Umbilical cord (tissue), 2 donors: ENCODE measurements around the gene CBFA2T2. TPM values are rescaled to one million over a fixed set of nuclear protein-coding genes. Genes with fewer than 3 reads are reported as not detected.

Experiments
- DNase-seq: peaks from one replicate; pipeline ENCODE4 v3.0.0-alpha.2; 2015; ENCODE audit warnings: low spot score
- total RNA-seq: library from RNA; depleted of rRNA; stranded (reverse); fragments of >200 nt; gene quantifications from one replicate; pipeline ENCODE4 v1.2.3, GENCODE V29; 2014; ENCODE audit warnings: low replicate concordance; ENCODE audit not compliant: insufficient read depth

CBFA2T2 gene
- total RNA-seq, 1 donor from 2014 or later, result 8.2 TPM

DNA sequence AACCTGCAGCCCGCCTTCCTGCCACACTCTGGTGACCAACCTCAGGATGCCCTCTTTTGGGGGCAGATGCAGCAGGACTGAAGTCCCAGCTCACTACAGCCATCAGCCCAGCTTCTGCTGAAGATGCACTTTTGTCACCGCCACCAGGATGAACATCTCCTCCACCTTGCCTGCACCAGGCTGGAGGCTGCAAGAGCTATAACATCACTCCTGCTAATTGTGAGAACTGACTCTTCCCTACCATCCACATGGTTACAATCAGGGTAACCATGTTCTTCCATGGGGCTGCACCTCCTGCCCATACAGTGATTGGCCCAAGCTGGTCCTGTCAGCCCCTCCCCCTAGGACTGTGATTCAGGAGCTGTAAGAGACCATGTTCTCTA lies 174.9 kb downstream of the CBFA2T2 start:
- no peak for DNase-seq

- DNase-seq, result peak; percentile 99
Measured at GRCh38 chr20:33666293-33667244, 176.7 kb downstream of the CBFA2T2 start, which contains the start of gene ACTL10. Gene ACTL10 (plus strand): TSS chr20:33666943. CDS start chr20:33667498, 555 bp downstream.

GRCh38 chr20:33667245-33667675 lies 177.4 kb downstream of the CBFA2T2 start:
- DNase-seq, result no peak

DNA sequence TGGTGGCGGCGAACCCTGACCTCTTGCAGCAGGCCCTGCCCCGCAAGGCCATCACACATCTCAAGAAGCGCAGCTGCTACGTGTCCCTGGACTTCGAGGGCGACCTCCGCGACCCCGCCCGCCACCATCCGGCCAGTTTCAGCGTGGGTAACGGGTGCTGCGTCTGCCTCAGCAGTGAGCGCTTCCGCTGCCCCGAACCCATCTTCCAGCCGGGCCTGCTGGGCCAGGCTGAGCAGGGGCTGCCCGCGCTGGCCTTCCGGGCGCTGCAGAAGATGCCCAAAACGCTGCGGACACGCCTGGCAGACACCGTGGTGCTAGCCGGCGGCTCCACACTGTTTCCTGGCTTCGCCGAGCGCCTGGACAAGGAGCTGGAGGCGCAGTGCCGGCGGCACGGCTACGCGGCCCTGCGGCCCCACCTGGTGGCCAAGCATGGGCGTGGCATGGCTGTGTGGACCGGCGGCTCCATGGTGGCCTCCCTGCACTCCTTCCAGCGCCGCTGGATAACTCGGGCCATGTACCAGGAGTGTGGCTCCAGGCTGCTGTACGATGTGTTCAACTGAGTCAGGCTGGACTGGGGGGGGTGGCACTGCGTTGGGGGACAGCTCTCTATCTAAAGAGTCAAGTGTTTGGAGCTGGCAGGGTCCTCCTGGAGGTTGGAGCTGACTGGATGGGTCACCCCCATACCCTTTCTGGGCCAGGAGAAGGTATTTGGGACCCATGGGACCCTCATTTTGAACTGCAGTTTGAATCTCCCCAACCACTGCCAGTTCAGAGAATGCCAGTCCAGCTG lies 178.0 kb downstream of the CBFA2T2 start:
- peak; percentile 65 for DNase-seq

DNA sequence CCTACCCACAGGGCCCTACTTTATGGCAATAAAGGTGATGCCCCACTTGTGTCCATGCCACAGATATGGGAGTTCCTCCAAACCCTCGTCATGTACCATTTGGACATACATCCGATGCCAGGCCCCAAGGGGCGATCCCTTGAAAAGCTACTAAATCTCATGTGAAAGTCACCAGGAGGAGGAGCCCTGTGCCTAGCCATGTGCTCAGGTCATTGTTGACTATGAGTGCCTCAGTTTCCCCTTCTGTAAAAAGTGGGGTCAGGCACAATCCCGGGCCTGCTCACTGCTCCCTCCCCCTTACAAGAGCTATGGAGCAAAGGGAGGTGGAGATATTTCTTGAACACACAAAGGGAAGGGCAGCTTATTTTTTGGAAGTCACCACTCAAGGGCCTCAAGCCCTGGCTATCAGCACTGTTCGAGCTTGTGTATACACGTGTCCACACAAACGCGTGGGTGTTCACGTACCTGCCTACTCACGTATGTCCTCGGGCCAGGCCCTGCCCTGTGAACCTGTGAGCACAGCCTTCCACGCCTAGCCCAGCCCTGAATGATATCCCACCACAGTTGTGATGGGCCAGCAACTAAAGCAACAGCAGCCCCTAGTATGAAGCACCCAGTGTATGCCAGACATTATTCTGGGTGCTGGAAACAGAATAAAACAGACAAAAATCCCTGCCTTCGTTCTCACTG lies 178.7 kb downstream of the CBFA2T2 start:
- no peak for DNase-seq

GRCh38 chr20:33669224-33669623 lies 179.3 kb downstream of the CBFA2T2 start:
- DNase-seq, result no peak

DNA sequence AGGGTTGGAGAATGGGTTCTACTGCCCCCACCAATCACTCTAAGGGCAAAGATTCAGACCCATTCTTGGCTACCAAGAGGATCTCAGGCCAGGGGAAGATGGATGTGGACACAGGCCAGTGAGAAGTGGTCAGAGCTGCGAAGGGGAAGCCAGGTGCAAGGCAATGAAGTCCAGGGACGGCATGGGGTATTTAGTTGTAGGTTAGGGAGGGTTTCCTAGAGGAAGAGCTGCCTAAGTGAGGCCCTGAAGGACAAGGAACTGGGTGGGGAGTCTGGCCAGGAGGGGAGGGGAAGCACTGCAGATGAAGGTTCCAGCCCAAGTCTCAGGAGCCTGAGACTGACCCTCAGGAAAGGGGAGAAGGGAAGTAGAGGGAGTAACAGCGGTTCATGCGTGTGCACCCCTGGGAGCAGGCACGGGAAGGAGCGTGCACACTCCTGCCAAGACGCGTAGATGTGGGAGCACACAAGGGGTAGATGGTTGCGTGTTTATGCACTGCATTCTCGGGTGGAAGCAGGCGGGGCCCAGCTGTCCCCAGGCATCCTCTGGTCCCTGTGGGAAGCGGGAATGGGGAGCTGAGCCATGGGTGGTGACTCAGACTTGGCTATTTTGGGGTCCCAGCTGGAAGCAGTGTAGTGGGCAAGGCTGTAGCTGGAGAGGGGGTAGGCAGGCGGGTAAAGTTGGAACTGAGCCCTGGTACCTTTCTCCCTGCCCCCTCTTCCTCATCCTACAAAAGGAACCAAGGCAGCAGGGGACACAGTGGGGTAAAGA lies 180.2 kb downstream of the CBFA2T2 start:
- DNase-seq, result no peak

DNA sequence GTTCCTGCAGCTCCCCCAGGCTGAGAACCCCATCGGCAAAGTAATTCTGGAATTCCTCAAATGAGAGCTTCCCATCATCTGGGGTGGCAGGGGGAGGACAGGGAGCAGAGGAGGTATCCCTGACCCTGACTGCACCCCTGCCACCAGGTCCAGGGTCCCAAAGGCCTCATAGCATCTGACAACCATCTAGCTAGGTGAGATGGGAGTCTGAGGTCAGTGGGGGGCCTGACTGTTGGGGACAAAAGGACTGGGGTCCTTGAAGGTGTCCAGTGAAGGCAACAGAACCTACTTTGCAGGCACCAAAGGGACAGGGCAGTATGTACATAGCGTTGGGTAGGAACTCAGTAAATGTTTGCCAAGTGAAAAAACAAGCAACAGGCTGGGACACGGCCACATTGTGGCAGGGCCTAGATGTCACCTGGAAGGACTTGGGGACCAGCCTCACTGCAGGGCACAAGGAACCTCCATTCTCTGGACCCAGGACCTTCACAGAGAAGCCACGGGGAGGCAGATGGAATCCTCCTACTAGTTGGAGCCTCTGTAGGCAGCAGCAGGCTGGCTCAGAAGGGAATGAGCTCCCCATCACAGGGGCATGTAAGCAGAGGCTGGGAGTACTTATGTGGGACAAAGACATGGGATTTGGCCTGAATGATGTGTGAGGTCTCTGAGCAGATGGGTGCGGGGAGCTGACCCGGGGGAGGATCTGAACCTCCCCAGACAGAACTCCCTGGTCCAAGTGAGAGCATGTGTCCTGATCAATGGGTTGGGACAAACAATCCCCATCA lies 181.0 kb downstream of the CBFA2T2 start:
- DNase-seq, result no peak

GRCh38 chr20:33671573-33672288 lies 181.8 kb downstream of the CBFA2T2 start:
- DNase-seq, result no peak

DNA sequence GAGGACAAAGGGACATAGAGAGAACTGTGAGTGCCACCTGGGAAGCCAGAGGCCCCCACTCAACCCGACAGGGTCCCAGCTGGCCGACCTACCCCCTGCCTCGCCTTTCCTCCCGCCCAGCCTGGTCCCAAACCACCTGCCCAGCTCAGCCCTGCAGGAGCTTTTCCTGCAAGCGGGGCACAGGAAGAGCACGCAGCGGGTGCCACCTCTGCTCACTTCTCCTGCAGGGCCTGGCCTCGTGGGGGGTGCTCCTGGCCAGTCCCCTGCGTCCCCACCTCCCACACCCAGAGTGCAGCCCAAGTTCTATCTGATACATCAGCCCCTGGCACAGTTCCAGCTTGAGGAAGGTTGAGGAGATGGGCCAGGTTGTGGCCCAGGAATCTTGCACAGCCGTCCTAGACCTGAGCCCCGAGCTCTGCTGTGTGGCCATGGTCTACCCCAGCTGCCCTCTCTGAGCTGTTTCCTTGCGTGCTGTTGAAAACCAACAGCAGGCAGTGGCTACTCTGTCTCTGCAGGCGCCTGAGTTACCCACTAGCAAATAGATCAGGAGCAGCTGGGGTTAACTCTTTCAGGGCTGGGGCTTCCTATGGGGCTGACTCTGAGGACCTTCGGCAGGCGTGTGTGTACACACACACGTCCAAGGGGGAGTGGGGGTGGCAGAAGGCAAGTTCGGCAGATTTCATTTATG lies 182.7 kb downstream of the CBFA2T2 start:
- DNase-seq, result no peak

DNA sequence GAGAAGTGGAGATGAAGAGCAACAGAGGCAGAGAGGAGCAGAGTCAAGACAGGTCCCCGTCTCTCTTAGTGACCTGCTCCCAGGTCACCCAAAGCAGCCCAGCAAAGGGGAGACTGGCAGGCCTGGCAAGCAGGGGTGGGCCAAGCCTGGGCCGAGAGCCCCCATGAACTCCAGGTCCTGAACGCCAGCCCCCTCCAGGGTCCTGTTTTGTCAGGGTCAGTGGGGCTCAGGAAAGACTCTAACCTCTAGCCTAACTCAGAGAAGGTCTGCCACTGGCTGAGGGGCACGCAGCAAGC lies 183.2 kb downstream of the CBFA2T2 start:
- no peak for DNase-seq

- no peak for DNase-seq
Measured at GRCh38 chr20:33673410-33674293, 183.8 kb downstream of the CBFA2T2 start.

DNA sequence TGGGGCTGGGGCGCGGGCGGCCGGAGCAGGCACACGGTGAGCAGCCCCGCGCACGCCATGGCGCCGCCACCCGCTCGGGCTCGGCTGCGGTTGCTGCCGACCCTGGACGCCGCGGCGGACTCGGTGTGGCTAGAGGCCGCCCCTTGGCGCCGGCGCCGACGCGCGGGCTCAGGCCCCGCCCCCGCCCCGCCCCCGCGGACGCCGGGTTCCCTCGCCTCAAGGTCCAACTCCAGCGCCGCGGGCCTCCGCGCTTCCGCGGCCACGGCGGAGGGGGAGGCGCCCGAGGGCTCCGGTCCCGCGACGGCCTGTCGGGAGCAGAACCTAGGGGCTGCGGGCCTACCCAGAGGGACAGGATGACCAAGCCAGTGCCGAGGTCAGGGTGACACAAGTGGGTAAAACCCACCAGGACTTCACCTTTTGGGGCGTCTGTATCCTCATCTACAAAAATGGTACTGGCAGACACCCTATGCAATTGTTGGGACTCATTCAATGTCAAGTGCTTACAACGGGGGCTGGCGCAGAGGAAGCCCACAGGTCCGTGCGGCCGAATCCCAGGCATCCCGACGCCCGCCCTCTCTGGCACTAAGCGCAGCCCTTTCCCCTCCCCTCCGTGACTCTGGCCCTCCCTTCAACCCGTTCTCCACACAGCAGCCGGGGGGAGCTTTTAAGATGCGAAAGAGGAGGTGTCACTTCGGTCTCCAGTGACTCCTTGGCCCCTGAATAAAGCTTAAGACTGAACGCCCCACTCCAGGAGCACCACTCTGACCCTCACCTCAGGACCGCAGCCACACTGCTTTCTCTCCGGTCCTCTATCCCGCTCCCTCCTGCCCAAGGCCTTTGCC lies 184.6 kb downstream of the CBFA2T2 start, which contains the start of gene NECAB3:
NECAB3 (minus strand) TSS at position 135 of the 842 bp plus-strand sequence; CDS start at position 59, 76 bp downstream.
- DNase-seq, result peak; percentile 86

DNA sequence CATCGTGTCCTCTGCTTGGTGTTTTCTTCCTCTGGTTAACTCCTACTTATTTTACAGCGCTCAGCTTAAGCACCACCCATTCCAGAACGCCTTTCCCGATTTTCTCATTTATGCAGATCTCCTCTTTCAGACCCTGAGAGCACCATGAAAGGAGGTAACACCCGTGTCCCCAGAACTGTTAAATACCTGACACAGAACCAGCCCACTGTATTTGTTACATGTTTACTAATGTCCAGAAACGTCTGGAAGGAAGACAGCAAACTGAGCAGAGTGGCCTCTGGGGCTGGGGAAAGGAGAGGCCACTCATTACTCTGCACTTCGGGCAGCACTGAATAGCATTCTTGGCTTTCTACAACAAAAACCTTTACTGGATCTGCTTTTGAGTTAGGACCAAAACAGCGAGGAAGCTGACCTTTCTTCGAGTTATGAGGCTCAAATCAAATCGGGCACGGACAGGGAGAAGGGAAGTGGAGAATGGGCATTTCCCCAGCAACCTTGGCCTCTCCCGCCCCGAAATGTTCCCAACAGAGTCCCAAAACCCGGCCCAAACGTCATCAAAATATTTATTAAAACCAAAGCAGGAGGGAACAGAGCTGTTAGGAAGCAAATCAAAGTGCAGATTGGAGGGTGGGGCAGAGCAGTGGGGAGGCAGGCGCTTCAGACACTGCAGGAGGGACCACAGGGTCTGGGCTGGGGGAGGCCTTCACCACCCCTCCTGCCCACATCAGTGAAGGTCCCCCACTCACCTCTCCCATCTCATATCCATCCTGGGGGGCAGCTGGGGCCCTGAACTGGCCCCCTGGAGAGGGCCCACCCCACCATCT lies 185.5 kb downstream of the CBFA2T2 start:
- peak; percentile 72 for DNase-seq

DNA sequence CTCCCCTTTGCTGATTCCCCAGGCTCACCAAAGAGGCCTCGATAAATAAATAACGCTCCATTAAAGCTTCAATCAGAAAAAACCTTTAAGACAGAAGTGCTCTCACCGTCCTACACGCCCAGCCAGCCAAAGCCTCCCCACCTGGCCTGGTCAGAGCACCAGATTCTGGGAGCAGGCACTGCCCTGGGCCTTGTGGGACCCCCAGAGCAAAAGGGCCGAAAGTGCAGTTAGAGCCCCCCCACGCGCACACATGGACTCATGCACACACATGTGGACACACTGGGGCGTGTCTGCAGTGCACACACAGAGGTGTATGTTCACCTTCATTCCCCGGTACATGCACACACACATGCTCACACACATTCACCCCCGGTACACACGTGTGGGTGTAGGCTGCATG lies 186.2 kb downstream of the CBFA2T2 start:
- DNase-seq, result no peak
